GM10266 (cell line): Measurements from ENCODE around the gene BORCS6.

ENCODE experiments used
- DNase-seq: peaks from one replicate; pipeline ENCODE4 v3.0.0; 2012; ENCODE audit errors: extremely low spot score
- TF ChIP-seq, protein P1 (sequence below): IDR thresholded peaks from 2 replicates; pipeline ENCODE4 v1.5.1; 2012; ENCODE audit warnings: mild to moderate bottlenecking, low read depth; ENCODE audit not compliant: control insufficient read depth, insufficient read depth; ENCODE audit errors: missing control alignments

Gene BORCS6

DNA sequence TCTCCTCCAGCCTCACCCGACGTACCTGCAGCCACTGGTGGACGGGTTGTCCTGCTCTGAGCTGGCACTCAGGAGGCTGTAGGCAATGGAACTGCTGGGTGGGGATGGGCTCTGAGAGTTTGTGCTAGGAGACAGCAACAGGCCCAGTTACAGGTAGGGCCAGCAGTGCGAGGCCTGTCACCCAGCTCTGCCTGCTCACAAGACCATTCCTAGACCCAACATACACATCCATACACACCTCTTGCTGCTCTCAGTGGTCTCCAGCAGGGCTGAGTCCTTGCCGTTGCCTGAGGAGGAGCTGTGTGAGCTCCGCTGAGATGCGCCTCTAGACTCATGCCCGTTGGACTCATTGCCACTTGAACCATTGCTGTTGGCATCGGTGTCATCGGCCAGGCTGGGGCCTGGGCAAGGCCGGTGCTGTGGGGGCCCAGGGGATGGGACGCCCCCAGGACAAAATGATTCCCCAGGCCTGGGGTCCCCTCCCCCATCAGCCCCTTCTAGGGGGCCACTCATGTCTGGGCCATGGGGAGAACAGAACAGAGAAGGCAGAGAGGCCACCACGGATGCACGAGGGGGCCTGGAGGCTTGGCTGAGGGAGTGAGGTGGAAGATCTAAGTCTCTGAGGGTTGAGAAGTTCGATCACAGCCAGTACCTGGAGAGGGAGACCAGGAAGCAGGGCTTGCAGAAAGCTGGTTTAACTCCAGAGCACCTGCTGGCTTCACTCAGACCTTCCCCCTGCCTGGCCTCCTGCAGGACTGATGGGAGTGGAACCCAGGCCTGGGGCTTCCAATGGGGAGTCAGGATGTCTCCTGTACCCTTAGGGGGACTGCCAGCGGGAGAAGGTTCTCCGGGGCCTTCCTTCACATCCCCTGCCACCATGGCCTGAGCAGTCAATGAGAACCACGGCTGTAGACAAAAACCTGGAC, 39.5 kb downstream of the BORCS6 start:
- TF ChIP-seq, protein P1, sequence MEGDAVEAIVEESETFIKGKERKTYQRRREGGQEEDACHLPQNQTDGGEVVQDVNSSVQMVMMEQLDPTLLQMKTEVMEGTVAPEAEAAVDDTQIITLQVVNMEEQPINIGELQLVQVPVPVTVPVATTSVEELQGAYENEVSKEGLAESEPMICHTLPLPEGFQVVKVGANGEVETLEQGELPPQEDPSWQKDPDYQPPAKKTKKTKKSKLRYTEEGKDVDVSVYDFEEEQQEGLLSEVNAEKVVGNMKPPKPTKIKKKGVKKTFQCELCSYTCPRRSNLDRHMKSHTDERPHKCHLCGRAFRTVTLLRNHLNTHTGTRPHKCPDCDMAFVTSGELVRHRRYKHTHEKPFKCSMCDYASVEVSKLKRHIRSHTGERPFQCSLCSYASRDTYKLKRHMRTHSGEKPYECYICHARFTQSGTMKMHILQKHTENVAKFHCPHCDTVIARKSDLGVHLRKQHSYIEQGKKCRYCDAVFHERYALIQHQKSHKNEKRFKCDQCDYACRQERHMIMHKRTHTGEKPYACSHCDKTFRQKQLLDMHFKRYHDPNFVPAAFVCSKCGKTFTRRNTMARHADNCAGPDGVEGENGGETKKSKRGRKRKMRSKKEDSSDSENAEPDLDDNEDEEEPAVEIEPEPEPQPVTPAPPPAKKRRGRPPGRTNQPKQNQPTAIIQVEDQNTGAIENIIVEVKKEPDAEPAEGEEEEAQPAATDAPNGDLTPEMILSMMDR: no peak
- DNase-seq: no peak

DNA sequence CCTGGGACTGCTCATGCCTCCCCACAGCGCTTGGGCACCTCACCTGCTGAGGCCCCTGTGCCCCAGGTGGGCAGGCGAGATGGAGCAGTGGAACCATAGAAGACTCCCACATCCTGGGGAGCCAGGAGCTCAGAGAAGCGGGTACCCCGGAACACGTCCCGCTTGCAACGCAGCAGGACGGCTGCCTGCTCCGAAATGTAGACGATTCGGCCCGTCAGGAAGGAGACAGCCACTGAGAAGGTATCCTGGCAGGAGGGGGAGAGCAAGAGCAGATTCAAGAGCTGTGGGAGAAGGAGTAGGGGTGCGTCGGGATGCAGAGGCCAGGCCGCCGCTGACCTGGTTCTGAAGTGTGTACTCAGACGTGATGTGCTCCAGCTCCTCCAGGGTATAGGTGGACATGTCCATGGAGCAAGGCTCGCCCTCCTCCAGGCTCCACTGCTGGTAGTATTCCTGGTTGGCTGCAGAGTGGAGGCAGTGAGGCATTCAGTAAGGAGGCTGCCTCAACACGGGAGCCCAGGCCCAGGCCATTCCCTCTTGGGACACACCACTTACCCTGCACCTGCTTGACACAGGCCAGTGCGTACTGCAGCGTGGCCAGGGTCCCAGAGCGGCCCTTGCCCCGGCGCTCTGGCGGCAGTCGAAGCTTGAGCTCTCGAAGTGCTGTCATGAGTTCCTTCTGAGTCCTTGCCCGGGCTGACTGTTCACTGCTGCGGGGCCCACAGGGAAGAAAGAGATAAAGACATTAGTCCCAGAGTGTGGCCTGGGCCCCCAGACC, 40.4 kb downstream of the BORCS6 start:
- DNase-seq: no peak
- TF ChIP-seq, protein P1: no peak

DNA sequence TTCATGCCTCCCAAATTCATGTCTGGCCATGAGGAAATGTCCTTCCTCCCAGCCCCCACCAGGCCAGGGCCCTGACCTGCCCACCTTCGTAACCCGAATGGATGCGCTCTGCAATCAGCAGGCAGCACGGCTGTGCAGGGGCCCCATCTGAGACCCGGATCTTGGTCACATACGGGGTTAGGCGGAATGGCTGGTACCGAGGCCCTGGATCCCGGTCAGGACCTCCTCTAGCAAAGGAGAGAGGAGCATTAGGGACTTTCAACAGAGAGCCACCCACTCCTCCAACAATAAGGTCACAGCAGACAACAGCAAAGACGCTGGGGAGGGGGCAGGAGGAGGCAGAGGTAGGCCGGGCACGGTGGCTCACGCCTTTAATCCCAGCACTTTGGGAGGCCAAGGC, 41.4 kb downstream of the BORCS6 start:
- TF ChIP-seq, protein P1: no peak
- no peak for DNase-seq

DNA sequence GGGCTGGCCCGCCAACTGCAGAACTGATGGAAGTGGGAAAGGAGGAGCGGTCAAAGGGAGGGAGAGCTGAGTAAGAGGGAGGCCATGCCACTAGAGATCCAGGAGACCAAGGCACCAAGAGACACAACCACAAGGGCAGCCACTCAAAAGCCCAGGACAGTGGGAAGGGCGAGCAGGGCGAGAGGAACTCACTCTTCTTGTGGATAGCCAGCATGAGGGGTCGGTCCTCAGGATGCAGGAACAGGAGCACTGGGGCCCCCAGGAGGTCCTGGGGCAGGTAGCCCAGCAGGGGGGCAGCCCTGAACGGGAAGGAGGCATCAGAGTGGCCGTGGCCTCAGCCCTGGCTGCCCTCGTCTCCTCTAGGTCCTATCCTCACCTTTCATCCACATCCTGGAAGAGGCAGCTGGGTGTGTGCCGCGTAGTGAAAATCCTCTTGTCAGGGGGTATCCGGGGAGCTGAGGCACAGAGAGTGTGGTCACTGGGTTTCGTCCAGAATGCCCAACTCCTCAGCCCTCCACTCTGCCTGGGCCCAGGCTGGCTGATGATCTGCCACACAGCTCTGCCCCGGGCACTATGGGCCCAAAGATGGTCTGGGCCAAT, 42.1 kb downstream of the BORCS6 start:
- DNase-seq: no peak
- TF ChIP-seq, protein P1: no peak

DNA sequence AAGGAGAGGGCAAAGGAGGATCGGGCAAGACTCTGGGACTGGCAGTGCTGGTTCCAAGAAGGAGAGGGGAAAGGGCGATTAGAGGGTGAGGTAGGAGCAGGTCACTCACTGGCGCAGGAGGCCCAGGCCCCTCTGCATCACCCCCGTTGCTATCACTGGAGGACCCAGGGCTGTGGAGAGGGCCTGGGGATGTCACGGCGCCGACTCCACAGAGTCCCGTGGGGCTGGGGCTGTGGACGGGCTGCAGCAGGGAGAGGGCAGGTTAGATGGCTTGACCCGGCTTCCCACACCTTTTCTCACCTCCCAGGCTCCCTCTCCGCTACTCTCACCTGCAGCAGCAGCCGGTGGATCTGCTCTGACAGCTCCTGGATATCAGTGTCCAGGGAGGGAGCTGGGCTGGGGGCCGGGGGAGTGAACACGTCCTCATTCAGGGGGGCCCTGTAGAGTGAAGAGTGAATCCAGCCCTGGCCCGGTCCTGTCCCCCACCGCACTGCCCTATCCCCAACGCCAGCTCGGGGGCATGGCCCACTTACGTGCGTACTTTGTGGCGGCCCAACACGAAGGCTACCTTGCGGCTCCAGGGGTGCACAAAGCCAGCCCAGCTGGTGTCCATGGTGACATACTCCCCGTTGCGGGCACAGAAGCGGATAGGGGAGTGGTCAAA, 42.7 kb downstream of the BORCS6 start:
- no peak for DNase-seq
- TF ChIP-seq, protein P1: no peak

DNA sequence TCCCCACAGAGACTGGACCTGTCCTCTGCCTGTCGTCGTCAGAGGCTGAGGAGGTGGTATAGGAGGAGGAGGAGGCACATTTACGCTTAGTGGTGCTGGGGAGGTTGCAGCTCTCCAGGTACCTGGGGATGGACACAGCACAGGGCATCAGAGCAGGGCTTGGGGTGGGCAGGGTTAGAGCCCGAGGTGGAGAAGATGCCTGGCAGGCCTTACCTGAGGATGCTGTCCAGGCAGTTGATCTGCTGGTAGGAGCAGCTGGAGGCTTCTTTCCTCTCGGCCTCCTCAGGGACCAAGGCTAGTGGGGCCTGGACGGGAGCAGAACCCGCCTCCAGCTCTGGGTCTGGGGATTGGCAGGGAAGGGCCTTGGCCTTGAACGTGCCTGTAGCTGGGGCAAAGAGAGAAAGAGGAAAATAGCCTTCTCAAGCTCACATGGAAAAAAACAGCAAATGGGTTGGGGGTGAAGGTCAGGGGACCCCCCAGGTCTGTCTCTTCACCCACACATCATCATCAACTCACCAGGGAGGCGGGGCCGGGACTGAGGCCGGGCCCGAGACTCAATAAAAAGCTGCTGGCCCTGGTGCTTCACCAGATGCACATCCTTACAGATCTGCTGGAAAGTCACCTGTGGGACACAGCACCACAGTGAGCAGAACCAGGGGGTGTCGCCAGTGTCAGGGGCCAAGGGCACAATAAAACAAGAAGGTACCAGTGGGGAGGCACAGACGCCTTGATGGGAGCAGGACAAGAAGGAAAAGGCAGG, 43.4 kb downstream of the BORCS6 start:
- TF ChIP-seq, protein P1: no peak
- no peak for DNase-seq
